ENCODE results near the gene MTFP1.
A peak's percentile ranks its signal among the peaks of the same experiment; 100 is the strongest.
"Not testable (repeated sequence)": the region's sequence is repeated elsewhere in the genome, so short reads cannot be mapped to it uniquely, and the experiment has no call there.

The MTFP1 gene

DNA sequence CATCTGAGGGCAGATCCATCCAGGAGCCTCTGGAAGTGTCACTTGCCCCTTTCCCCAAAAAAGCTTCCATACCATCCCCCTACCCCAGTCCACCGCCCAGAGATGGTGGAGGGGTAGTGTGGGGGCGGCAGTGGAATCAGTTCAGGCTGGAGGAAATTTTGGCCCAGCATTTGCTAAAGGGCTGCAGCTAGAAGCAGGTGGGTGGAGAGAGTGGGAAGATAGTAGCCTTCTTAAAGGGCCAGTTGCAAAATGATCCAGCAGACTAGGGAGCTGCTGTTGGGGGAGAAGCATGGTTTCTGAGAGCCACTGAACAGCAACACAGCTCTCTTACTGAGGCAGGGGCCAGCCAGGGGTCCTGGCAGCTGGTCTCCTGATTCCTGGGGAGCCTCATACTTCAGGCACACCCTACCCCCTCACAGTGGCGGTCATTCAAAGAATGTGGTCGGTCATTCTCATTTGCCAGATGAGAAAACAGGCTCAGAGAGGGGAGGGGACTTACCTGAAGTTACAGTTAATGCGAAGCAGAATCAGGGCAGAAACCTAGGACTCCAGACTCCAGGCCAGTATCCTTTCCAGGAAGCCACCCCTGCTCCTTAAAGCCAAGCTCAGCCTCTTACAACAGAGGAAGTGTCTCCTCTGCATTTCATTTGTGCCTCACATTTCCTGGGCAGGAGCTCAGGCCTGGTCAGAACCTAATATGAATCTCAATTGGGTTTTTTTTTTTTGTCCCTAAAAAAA, 23.4 kb upstream of the MTFP1 start:
- no peak for DNase-seq (ENCODE audit: low read depth, low spot score)

DNA sequence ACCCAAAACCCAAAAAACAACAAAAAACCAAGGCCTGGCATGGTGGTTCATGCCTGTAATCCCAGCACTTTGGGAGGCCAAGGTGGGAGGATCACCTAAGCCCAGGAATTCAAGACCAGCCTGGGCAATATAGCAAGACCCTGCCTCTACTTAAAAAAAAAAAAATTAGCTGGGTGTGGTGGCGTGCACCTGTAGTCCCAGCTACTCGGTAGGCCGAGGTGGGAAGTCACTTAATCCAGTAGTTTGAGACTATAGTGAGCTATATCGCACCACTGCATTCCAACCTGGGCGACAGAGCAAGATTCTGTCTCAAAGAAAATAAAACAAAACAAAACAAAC, 22.8 kb upstream of the MTFP1 start:
- DNase-seq (ENCODE audit: low read depth, low spot score) = not testable (repeated sequence)

GRCh38 chr22:30404307-30404706, 21.3 kb upstream of the MTFP1 start:
- DNase-seq (ENCODE audit: low read depth, low spot score) = no peak

DNA sequence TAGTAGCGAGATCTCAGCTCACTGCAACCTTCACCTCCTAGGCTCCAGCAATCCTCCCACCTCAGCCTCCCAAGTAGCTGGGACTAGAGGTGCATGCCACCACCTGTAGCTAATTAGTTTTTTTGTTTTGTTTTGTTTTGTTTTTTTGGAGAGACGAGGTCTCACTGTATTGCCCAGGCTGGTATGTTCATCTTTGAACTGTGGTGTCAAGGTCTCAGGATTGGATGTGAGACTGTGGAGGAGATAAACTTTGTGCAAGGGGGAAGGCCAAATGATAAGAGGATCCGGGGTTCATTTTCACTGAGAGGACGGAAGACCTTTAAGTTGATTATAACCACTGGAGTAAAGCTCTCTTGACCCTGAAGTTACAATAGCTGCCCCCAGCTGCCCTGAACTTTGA, 19.8 kb upstream of the MTFP1 start:
- no peak for DNase-seq (ENCODE audit: low read depth, low spot score)

DNA sequence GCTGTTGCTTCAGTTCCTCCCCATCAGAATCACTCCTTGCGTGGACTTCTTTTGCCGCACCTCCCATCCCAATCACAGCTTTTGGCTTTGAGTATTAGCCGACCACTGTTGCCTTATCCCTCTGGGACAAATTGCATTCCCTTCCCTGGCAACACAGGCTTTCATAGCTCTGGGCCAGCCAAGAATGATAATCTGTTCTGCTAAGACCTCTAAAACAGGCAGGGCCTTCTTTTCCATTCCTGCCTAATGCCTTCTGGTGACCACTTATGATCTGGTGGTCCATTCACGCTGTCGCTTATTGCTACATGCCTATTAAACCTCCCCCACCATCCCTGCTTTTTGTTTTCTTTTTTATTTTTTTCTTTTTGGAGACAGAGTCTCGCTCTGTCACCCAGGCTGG, 19.2 kb upstream of the MTFP1 start:
- DNase-seq (ENCODE audit: low read depth, low spot score) = no peak

DNA sequence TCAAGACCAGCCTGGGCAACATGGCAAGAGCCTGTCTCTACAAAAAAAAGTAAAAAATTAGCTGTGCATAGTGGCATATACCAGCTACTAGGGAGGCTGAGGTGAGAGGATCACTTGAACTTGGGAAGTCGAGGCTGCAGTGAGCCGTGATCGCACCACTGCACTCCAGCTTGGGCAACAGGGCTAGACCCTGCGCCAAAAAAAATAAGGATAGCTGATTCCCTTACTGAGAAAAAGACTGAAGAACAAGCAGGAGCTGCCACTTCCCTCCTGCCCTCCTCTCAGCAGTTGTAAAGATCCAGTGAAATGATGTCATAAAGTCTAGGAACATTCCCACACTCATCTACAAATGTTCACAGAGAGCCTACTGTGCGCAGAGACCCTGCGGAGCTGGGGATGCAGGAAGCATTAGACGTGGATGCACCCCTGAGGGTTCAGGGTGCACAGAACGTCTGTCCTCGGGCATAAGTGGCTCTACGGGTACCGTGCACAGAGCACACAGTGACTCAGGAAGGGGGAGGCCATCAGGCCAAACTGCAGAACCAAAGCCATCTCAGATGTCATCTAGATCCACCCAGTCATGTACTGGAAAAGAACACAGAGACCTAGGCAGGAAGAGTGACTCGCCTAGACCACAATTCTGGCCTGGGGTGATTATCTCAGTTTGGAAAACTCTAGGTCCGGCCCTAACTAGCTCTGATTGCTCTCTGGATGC, 17.0 kb upstream of the MTFP1 start:
- DNase-seq (ENCODE audit: low read depth, low spot score) = no peak

DNA sequence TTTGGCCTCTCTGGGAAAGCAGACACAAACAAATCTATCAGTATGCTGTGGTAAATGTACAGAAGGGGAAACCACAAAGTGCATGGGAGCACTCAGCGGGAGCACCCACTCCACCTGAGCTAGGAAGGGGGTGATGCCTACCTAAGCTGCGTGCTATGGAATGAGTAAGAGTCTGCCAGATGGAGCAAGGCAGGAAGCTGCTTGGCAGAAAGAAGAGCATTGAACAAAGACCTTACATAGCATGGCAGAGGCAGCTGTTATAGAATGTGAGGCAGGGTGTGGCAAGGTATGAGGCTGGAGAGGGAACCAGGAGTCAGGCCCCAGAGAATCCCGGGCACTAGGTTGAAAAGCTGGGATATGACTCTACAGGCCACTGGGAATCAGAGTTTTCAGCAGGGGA, 13.8 kb upstream of the MTFP1 start:
- DNase-seq (ENCODE audit: low read depth, low spot score) = no peak

- DNase-seq (ENCODE audit: low read depth, low spot score) = no peak
Measured at GRCh38 chr22:30413001-30413400, 12.6 kb upstream of the MTFP1 start.

DNA sequence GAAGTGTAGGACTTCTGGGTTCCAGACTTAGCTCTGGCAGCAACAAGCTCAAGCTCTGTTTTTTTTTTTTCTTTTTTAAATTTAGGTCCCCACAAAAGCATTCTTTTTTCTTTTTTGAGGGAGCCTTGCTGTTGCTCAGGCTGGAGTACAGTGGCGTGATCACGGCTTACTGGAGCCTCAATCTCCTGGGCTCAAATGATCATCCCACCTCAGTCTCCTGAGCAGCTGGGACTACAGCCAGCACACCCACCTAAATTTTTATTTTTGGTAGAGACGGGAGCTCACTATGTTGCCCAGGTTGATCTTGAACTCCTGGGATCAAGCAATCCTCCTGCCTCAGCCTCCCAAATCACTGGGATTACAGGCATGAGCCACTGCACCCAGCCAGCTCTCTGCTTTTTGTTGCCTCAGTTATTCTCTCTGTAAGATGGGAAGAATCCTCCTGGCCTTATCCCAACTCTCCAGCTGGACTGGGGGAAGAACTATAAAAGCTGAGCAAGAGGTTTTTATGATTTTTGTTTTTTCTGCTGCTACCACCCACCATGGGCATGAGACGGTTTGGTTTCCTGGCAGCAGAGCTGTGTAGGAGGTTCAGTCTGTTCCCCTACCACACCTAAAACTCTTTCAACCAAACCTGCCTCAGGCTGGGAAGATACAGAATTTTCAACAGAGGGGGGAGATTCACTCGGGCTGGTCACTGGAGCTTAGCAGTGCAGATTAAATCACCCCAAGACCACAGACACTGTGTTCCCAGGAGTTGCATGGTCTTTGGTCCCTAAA, 11.6 kb upstream of the MTFP1 start:
- DNase-seq (ENCODE audit: low read depth, low spot score) = no peak

DNA sequence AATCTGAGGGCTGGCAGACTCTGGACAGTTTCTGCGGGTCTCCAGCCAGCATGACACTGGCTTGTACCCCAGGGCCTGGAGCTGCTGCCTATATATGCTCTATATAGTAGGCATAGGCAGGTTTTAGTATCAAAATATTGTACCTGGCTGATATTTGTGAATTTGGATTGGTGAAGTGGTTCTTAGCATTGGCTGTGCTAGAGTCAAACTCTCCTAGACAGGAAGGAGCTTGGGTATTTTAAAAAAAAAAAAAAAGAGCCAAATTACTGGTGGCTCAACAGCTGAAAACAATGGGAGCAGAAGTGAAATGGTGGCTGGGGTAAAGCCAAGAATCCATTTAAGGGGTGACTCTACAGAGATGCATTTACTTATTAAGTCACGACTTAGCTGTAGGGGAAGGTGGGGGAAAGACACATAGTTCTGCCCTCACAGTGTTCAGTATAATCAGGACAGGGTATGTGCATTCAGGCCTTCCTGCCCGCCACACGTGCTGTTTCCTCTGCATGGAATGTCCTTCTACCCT, 11.0 kb upstream of the MTFP1 start:
- DNase-seq (ENCODE audit: low read depth, low spot score) = no peak

DNA sequence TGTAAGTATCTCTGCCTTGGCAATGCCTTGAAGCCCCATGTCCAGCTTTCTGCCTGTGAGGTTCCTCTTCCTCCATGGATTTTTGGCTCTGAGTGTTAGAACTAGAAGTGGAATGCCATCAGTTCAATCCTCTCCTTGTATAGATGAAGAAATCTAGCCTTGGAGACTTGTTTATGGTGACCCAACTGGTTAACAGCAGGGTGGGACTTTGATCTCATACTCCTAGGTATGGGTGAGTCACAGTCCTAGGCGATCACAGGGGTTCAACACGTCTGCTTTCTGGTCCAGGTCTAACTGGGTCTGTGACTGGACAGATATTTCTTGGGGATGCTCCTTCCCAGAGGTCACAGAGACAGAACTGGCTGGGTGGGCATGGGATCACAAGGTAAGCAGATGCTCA, 9.2 kb upstream of the MTFP1 start:
- no peak for DNase-seq (ENCODE audit: low read depth, low spot score)

DNA sequence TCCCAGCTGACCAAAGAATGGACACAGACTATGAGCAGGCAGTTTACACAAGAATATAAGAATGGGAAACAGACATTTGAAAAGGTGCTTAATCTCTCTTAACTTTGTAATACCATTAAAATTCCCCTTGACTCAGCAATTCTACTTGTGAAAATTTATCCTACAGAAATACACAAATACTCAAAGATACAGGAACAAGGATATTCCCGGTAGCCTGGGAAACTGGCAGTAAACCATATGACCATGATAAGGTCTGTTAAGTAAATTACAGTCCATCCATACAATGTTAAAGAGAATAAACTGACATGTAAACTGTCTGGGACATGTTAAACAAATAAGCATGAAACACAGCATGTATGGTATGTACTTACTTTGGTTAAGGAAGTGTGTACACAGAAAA, 8.7 kb upstream of the MTFP1 start:
- no peak for DNase-seq (ENCODE audit: low read depth, low spot score)

- no peak for DNase-seq (ENCODE audit: low read depth, low spot score)
Measured at GRCh38 chr22:30420347-30421125, 5.0 kb upstream of the MTFP1 start.

DNA sequence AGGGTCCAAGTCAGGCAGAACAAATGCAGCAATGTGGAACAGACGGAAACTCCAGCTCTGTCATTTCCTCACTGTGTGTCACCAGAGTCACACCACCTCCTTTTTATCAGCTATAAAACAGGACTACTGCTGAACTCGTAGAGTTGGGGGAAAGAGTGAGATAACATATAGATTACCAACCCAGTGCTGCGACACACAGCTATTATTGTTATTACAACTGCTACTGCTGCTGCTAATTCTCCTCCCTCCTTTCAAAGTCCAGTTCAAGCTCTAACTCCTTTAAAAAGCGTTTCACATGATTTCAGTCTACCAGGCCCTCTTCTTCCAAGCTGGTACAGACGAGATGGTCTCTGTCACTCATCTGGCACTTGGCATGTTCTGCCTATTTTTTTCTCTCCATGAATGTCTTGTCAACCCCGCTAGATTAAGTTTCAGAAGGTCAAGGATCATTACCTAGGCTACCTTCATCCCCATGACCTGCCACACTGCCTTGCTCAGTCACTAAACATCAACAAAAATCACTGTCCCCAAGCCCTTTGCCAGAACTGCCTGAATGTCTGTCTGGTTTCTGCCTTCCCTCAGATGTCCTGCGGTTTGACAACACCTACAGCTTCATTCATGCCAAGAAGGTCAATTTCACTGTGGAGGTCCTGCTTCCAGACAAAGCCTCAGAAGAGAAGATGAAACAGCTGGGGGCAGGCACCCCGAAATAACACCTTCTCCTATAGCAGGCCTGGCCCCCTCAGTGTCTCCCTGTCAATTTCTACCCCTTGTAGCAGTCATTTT, 3.7 kb upstream of the MTFP1 start:
- DNase-seq (ENCODE audit: low read depth, low spot score) = no peak

DNA sequence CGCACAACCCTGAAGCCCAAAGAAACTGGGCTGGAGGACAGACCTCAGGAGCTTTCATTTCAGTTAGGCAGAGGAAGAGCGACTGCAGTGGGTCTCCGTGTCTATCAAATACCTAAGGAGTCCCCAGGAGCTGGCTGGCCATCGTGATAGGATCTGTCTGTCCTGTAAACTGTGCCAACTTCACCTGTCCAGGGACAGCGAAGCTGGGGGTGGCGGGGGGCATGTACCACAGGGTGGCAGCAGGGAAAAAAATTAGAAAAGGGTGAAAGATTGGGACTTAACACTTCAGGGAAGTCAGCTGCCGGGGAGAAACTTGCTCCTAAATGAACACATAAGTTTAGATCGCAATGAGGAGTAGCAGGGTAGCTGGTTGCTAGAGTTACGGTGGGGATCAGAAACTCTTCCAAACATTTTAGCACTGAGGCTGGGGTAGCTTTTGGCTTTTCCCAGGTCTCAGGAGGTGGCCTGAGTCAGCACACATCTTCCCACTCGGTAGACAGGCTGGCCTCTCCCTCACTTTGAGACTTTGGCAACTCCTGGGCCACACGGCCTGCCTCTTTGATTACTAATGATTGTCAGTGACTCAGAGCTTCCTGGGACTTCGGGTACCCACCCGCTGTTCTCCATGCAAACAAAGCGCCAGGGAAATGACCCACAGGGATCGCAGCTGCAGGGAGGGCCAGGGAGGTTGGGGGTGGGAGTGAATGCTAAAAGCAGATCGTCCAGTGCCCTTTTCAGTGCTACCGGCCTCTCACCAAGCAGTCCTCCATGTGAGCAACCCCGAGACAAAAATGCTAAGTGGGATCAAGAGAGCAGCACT, 2.9 kb upstream of the MTFP1 start:
- no peak for DNase-seq (ENCODE audit: low read depth, low spot score)

- DNase-seq (ENCODE audit: low read depth, low spot score) = no peak
Measured at GRCh38 chr22:30423301-30423958, 2.1 kb upstream of the MTFP1 start.

- DNase-seq (ENCODE audit: low read depth, low spot score) = peak; percentile 98
Measured at GRCh38 chr22:30423959-30424533, 1.5 kb upstream of the MTFP1 start.

DNA sequence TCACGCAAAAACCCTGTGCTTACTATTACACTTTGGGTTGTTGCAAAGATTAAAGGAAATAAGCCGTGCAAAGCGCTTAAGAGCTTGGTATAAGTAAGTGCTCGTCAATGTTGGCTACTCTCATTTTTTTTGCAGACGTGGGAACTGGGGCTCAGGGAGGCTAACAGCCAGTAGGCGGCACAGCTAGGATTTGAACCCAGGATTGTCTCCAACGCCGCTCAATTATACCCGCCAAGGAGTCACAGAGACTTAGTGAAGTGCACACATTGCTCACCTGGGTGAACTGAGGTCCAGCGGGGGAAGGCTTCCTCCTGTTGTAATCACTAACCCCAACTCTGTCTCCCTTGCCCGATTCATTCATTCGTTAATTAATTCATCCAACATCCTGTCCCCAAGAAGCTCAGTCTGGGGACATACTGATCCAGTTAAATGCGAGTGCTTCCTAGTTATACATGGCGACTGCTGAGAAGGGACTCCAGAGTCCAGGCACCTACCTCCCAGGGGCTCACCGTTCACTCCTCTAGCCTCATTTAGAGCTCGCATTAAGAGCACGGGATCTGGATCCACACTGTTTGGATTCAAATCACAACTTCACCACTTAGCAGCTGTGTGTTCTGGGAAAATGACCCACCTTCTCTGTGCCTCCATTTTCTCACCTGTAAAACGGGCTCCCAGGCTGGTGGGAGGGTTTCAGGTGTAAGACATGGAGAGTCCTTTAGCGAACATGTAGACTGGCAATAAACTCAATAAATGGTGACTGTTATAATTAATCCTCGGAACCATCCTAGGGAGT, 838 bp upstream of the MTFP1 start:
- no peak for DNase-seq (ENCODE audit: low read depth, low spot score)

- no peak for DNase-seq (ENCODE audit: low read depth, low spot score)
Measured at GRCh38 chr22:30425327-30425615, 297 bp upstream of the MTFP1 start.

Data from iPS DF 19.7 (cell line).